Heart right ventricle (tissue), 16 donors: ENCODE measurements around the gene CARF. TPM values are rescaled to one million over a fixed set of nuclear protein-coding genes. Genes with fewer than 3 reads are reported as not detected.

Experiments
- ATAC-seq, 8 donors: fragments of 200-7000 bp; cut with Tn5 transposase; one replicate each; pipeline ENCODE4 v1.9.1; 2020; ENCODE audit warnings: mild to moderate bottlenecking in 8 of 8, moderate library complexity in 8 of 8, moderate number of reproducible peaks in 1 of 8
- DNase-seq, 2 donors: peaks; one replicate each; pipeline ENCODE4 v3.0.0-alpha.2; 2020
- H3K27ac ChIP-seq, 10 donors: fragments of 200-600 bp; sonication (generic) in 2 of 10; one replicate each; pipeline versions ENCODE4 v1.5.0 to v1.8.0; 2020 to 2022; ENCODE audit warnings: mild to moderate bottlenecking in 3 of 10
- H3K27me3 ChIP-seq, 7 donors: fragments of 200-600 bp; one replicate each; pipeline ENCODE4 v1.8.0; 2021 to 2022; ENCODE audit warnings: mild to moderate bottlenecking in 2 of 7
- H3K36me3 ChIP-seq, 9 donors: fragments of 200-600 bp; sonication (generic) in 1 of 9; one replicate each; pipeline versions ENCODE4 v1.5.0 to v1.8.0; 2020 to 2022; ENCODE audit warnings: mild to moderate bottlenecking in 2 of 9
- H3K4me1 ChIP-seq, 9 donors: fragments of 200-600 bp; sonication (generic) in 1 of 9; one replicate each; pipeline versions ENCODE4 v1.5.0 to v1.8.0; 2020 to 2022; ENCODE audit warnings: mild to moderate bottlenecking in 4 of 9
- H3K4me3 ChIP-seq, 10 donors: fragments of 200-600 bp; sonication (generic) in 2 of 10; one replicate each; pipeline versions ENCODE4 v1.5.0 to v1.8.0; 2020 to 2022; ENCODE audit warnings: mild to moderate bottlenecking in 7 of 10, moderate library complexity in 2 of 10
- H3K9me3 ChIP-seq, 11 donors: fragments of 200-600 bp in 10 of 11; sonication (generic) in 2 of 11; one replicate each; pipeline versions ENCODE4 v1.5.0 to v1.8.0; 2013 to 2022; ENCODE audit warnings: mild to moderate bottlenecking in 2 of 11, control low read depth in 1 of 11, moderate library complexity in 1 of 11
- WGBS, 2 donors: extraction: QIAGEN DNeasy Blood & Tissue Kit; methylation state at CpG; one replicate each; pipeline ENCODE4 v1.1.7; 2013; ENCODE audit warnings: inconsistent platforms in 1 of 2; 5-methylcytosine and 5-hydroxymethylcytosine counted together
- intact Hi-C, 10 donors: fragments of 100-400 bp; cut with DNase I; formaldehyde crosslinking; loops; one replicate each; pipeline versions ENCODE4 v1.11.1 to v1.14.2; 2022
- polyA plus RNA-seq, 2 donors: library from polyadenylated mRNA; stranded (reverse); fragments of 200-250 nt; gene quantifications; one replicate each; pipeline ENCODE4 v1.2.3, GENCODE V29; 2013
- total RNA-seq, 10 donors: library from RNA; stranded (reverse); fragmentation: NEBNext Ultra II Directional in 3 of 10; extraction: Animal tissue kit (Norgen Biotek cat#: 25700) in 3 of 10; gene quantifications; one replicate each; pipeline versions ENCODE4 v1.2.1 to v1.2.4, GENCODE V29; 2021 to 2023
- TF ChIP-seq, protein P1 (sequence below), 9 donors: fragments of 200-600 bp; sonication (generic) in 2 of 9; IDR thresholded peaks; one replicate each; pipeline versions ENCODE4 v1.5.0 to v1.8.0; 2021 to 2022; ENCODE audit warnings: antibody characterized with exemption in 9 of 9, mild to moderate bottlenecking in 5 of 9, moderate library complexity in 1 of 9
- donor health status: Arrhythmogenic right ventricular cardiomyopathy.
- donor health status: ischemic (EF 13 %, LVEDD 7.1; RV severe dilation, severe dysfunction).
- donor health status: healthy with polysubstance abuse.
- donor health status: DM: no; HTN: yes; CAD: no.
- donor health status: DM: no; HTN: no; CAD: no.
- donor health status: ischemic (EF 25% LVEDD 6.9; RV normal size, moderate dysfunction).
- donor health status: ischemic (EF 25% LVEDD 5.7; RV mildly dilated, moderate dysfunction).
- donor health status: healthy.
- donor health status: DM: yes; HTN: yes; CAD: no.
- donor health status: Ischemic cardiomyopathy.
- donor health status: ischemic (EF 35%, LVEDD 5.7; RV mildly dilated, moderate dysfunction).
- donor health status: nonischemic (EF 11% LVEDD 7.7; RV severe dilation, severe dysfunction).
- donor health status: DM: yes; HTN: yes; CAD: no.
- donor health status: PGD.
- donor health status: ischemic (EF 29% LVEDD 5.4; RV normal size, mild dysfunction).
- donor health status: nonischemic (EF 23%, LVEDD 6.1; RV moderate dilation, normal function).

The CARF gene
- total and polyA plus RNA-seq, 12 donors = 0.75 to 10.2 (median 7.5) TPM

DNA sequence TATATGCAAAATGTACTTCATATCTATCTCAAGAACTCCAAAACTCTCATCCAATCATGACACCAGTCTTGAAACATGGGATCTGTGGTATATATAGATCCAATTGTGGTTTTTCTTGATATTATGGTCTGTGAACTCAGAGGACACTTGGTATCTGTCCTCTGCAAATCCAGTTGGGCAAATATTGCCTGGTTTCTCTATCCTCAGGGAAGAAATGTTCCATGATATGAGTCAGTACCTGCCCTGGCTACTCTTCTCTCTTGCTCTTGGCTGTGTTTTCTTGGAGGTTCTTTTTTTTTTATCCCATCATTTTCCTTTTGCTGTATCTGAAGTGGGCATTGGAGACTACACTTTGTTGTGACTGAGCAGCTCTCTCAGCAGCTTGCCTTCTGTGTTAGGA is 113.5 kb downstream of the CARF start:
- Histone ChIP-seq H3K4me3 (no peak overlapping the region), H3K27me3 (no peaks in the 10 kb centered on the region), H3K27ac (peak overlapping the region in 4 of 10 donors; percentile 19 to 93 (median 25)), H3K36me3 (peaks cover 0 to 8% (median 0%) of the 10 kb centered on the region in 9 donors), H3K9me3 (no peaks in the 10 kb centered on the region), H3K4me1 (peaks cover 2 to 56% (median 22%) of the 10 kb centered on the region in 9 donors)
- intact Hi-C loops = no loop called here
- TF ChIP-seq, protein P1, sequence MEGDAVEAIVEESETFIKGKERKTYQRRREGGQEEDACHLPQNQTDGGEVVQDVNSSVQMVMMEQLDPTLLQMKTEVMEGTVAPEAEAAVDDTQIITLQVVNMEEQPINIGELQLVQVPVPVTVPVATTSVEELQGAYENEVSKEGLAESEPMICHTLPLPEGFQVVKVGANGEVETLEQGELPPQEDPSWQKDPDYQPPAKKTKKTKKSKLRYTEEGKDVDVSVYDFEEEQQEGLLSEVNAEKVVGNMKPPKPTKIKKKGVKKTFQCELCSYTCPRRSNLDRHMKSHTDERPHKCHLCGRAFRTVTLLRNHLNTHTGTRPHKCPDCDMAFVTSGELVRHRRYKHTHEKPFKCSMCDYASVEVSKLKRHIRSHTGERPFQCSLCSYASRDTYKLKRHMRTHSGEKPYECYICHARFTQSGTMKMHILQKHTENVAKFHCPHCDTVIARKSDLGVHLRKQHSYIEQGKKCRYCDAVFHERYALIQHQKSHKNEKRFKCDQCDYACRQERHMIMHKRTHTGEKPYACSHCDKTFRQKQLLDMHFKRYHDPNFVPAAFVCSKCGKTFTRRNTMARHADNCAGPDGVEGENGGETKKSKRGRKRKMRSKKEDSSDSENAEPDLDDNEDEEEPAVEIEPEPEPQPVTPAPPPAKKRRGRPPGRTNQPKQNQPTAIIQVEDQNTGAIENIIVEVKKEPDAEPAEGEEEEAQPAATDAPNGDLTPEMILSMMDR (IDR thresholded peaks at IDR 0.05) = no peak
- ATAC-seq (no peak), DNase-seq (no peak)

DNA sequence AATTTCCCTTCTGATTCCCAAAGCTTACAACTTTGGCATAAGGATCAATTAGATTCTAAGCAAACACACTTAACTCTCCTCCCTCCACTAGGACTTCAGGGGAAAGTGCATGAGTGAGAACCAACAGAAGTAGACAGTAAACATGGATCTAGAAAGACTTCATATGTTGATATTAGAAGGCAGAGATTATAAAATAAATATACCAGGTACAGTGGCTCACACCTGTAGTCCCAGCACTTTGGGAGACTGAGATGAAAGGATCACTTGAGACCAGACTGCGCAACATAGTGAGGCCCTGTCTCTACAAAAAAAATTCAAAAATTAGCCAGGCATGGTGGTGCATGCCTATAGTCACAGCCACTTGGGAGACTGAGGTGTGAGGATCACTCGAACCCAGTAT is 118.5 kb downstream of the CARF start:
- H3K27ac ChIP-seq = no peak overlapping the region
- H3K36me3 ChIP-seq = peaks cover 0 to 8% (median 0%) of the 10 kb centered on the region in 9 donors
- ATAC-seq = no peak
- H3K4me1 ChIP-seq = peaks cover 0 to 20% (median 4%) of the 10 kb centered on the region in 9 donors
- no peaks in the 10 kb centered on the region for H3K9me3 ChIP-seq
- DNase-seq = no peak
- TF ChIP-seq, protein P1 (IDR thresholded peaks at IDR 0.05) = no peak
- 99 to 100% methylated on average over 2 of the region's 2 CpGs for WGBS, 2 donors
- intact Hi-C loops = no loop called here
- H3K4me3 ChIP-seq = no peak overlapping the region
- no peaks in the 10 kb centered on the region for H3K27me3 ChIP-seq

GRCh38 chr2:203030991-203031390 is 118.9 kb downstream of the CARF start:
- Histone ChIP-seq H3K9me3 (no peaks in the 10 kb centered on the region), H3K4me1 (peaks cover 0 to 19% (median 0%) of the 10 kb centered on the region in 9 donors), H3K27ac (no peak overlapping the region), H3K4me3 (no peak overlapping the region), H3K36me3 (peaks cover 0 to 8% (median 0%) of the 10 kb centered on the region in 9 donors), H3K27me3 (no peaks in the 10 kb centered on the region)
- ATAC-seq = no peak
- WGBS, 2 donors = 85 to 92% methylated on average over 5 of the region's 5 CpGs
- TF ChIP-seq, protein P1 (IDR thresholded peaks at IDR 0.05) = no peak
- DNase-seq = no peak
- intact Hi-C loops = no loop called here

GRCh38 chr2:203033395-203033794 is 121.3 kb downstream of the CARF start:
- no peak for DNase-seq
- H3K36me3 ChIP-seq = no peaks in the 10 kb centered on the region
- H3K9me3 ChIP-seq = no peaks in the 10 kb centered on the region
- H3K4me1 ChIP-seq = peaks cover 0 to 38% (median 0%) of the 10 kb centered on the region in 9 donors
- no peaks in the 10 kb centered on the region for H3K27me3 ChIP-seq
- no peak overlapping the region for H3K4me3 ChIP-seq
- TF ChIP-seq, protein P1 (IDR thresholded peaks at IDR 0.05) = no peak
- ATAC-seq = no peak
- intact Hi-C loops = no loop called here
- H3K27ac ChIP-seq = no peak overlapping the region
